ENCODE measurements around the gene C2orf68.

DNA sequence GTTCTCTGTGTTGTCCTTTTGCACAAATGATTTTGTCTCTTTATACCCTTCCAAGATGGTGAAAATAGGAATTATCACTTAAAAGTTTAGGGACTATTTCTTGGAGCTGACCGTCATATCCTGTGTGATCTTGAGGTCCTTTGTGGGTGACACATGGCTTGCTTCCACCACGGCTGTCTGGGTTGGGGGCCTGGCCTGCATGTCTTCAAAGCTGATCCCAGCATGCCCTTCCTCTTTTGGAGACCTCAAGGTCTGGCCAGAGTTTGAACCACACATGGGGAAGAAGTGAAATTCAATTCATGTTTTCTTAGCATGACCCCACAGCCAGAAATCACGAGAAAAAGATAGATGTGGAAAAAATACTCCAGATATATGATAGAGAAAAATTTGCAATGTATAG, 42.1 kb upstream of the C2orf68 start:
- TF ChIP-seq, protein P1, sequence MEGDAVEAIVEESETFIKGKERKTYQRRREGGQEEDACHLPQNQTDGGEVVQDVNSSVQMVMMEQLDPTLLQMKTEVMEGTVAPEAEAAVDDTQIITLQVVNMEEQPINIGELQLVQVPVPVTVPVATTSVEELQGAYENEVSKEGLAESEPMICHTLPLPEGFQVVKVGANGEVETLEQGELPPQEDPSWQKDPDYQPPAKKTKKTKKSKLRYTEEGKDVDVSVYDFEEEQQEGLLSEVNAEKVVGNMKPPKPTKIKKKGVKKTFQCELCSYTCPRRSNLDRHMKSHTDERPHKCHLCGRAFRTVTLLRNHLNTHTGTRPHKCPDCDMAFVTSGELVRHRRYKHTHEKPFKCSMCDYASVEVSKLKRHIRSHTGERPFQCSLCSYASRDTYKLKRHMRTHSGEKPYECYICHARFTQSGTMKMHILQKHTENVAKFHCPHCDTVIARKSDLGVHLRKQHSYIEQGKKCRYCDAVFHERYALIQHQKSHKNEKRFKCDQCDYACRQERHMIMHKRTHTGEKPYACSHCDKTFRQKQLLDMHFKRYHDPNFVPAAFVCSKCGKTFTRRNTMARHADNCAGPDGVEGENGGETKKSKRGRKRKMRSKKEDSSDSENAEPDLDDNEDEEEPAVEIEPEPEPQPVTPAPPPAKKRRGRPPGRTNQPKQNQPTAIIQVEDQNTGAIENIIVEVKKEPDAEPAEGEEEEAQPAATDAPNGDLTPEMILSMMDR (conservative IDR thresholded peaks at IDR 0.05 in 1 of 2, IDR thresholded peaks at IDR 0.05 in 1 of 2; ENCODE audit: low read depth in 1 of 2, low read length in 2 of 2), result no peak
- no peak for TF ChIP-seq EZH2 (IDR thresholded peaks at IDR 0.05; ENCODE audit: low read length, missing control alignments)
